Mesenchymal stem cell (in vitro differentiated cells and primary cell): ENCODE data around the gene C4orf50.

Source experiments
- DNase-seq: peaks from one replicate; pipeline ENCODE4 v3.0.0-alpha.2; 2013
- H2AFZ ChIP-seq: one replicate; pipeline ENCODE4 v1.6.1; 2013; ENCODE audit warnings: low read depth, mild to moderate bottlenecking, control low read depth, inconsistent platforms, low read length, moderate library complexity
- H2AK5ac ChIP-seq: 2 replicates; pipeline ENCODE4 v1.6.1; 2013; ENCODE audit warnings: low read length, moderate library complexity, mild to moderate bottlenecking, inconsistent platforms; ENCODE audit not compliant: severe bottlenecking
- H2BK120ac ChIP-seq: one replicate; pipeline ENCODE4 v1.6.1; 2013; ENCODE audit warnings: low read depth, mild to moderate bottlenecking, inconsistent platforms, low read length, moderate library complexity
- H2BK12ac ChIP-seq, 2 experiments: one replicate each; pipeline ENCODE4 v1.6.1; 2013; ENCODE audit warnings: inconsistent platforms in 2 of 2, low read length in 2 of 2, mild to moderate bottlenecking in 2 of 2, moderate library complexity in 2 of 2, control low read depth in 1 of 2
- H2BK15ac ChIP-seq: one replicate; pipeline ENCODE4 v1.6.1; 2013; ENCODE audit warnings: mild to moderate bottlenecking, low read depth, inconsistent platforms; ENCODE audit not compliant: poor library complexity, severe bottlenecking
- H2BK5ac ChIP-seq: 2 replicates; pipeline ENCODE4 v1.6.1; 2013; ENCODE audit warnings: low read depth, mild to moderate bottlenecking, low read length, control low read depth, inconsistent platforms; ENCODE audit not compliant: poor library complexity, severe bottlenecking
- H3K14ac ChIP-seq, 2 experiments: one replicate each; pipeline ENCODE4 v1.6.1; 2013; ENCODE audit warnings: inconsistent platforms in 2 of 2, low read length in 2 of 2, control low read depth in 1 of 2, mild to moderate bottlenecking in 1 of 2, moderate library complexity in 1 of 2
- H3K18ac ChIP-seq, 2 experiments: one replicate each; pipeline ENCODE4 v1.6.1; 2013; ENCODE audit warnings: inconsistent platforms in 2 of 2, low read length in 2 of 2, control low read depth in 1 of 2, low read depth in 1 of 2, mild to moderate bottlenecking in 1 of 2
- H3K23ac ChIP-seq, 2 experiments: one replicate each; pipeline ENCODE4 v1.6.1; 2013; ENCODE audit warnings: inconsistent platforms in 2 of 2, low read length in 2 of 2, mild to moderate bottlenecking in 2 of 2, moderate library complexity in 2 of 2, control low read depth in 1 of 2
- H3K27ac ChIP-seq: 2 replicates; pipeline ENCODE4 v1.5.1; 2013; ENCODE audit warnings: mild to moderate bottlenecking, moderate library complexity, low read length, control low read depth, inconsistent platforms; ENCODE audit not compliant: poor library complexity, severe bottlenecking
- H3K27me3 ChIP-seq, 2 experiments: 2 replicates each; pipeline versions ENCODE4 v1.6.1 to v1.7.0; 2013; ENCODE audit warnings: low read length in 2 of 2, mild to moderate bottlenecking in 2 of 2, moderate library complexity in 2 of 2, control low read depth in 1 of 2, inconsistent platforms in 1 of 2; ENCODE audit not compliant: control insufficient read depth in 1 of 2, insufficient read depth in 1 of 2
- H3K36me3 ChIP-seq, 2 experiments: 2 replicates each; pipeline versions ENCODE4 v1.6.1 to v1.7.0; 2013; ENCODE audit warnings: low read length in 2 of 2, control low read depth in 1 of 2, inconsistent platforms in 1 of 2, low read depth in 1 of 2, mild to moderate bottlenecking in 1 of 2; ENCODE audit not compliant: insufficient read depth in 2 of 2, control insufficient read depth in 1 of 2
- H3K4ac ChIP-seq, 2 experiments: one replicate each; pipeline ENCODE4 v1.6.1; 2013; ENCODE audit warnings: inconsistent platforms in 2 of 2, low read length in 2 of 2, mild to moderate bottlenecking in 2 of 2, moderate library complexity in 2 of 2, control low read depth in 1 of 2, low read depth in 1 of 2
- H3K4me1 ChIP-seq: 2 replicates; pipeline ENCODE4 v1.6.1; 2013; ENCODE audit warnings: low read depth, low read length, control low read depth; ENCODE audit not compliant: control insufficient read depth, insufficient read depth
- H3K4me2 ChIP-seq: 2 replicates; pipeline ENCODE4 v1.6.1; 2013; ENCODE audit warnings: low read length, mild to moderate bottlenecking, inconsistent platforms; ENCODE audit not compliant: poor library complexity, severe bottlenecking
- H3K4me3 ChIP-seq, 2 experiments: 2 replicates each; pipeline versions ENCODE4 v1.5.1 to v1.7.0; 2013; ENCODE audit warnings: low read length in 2 of 2, mild to moderate bottlenecking in 2 of 2, control low read depth in 1 of 2, low read depth in 1 of 2; ENCODE audit not compliant: insufficient read depth in 1 of 2
- H3K79me1 ChIP-seq: replicated peaks from 2 replicates; pipeline ENCODE4 v1.6.1; 2013; ENCODE audit warnings: mild to moderate bottlenecking, control low read depth, low read length, inconsistent platforms; ENCODE audit not compliant: poor library complexity, severe bottlenecking
- H3K9ac ChIP-seq: 2 replicates; pipeline ENCODE4 v1.7.0; 2013; ENCODE audit warnings: mild to moderate bottlenecking, low read length, moderate library complexity
- H3K9me3 ChIP-seq: 2 replicates; pipeline ENCODE4 v1.7.0; 2013; ENCODE audit warnings: mild to moderate bottlenecking, low read length; ENCODE audit not compliant: control insufficient read depth
- H4K8ac ChIP-seq: one replicate; pipeline ENCODE4 v1.6.1; 2013; ENCODE audit warnings: inconsistent platforms, mild to moderate bottlenecking, low read length, moderate library complexity
- H4K91ac ChIP-seq: one replicate; pipeline ENCODE4 v1.6.1; 2013; ENCODE audit warnings: mild to moderate bottlenecking, low read length, inconsistent platforms
- WGBS: methylation state at CpG from one replicate; pipeline ENCODE4 v1.1.7; 2013; ENCODE audit warnings: mixed read lengths; 5-methylcytosine and 5-hydroxymethylcytosine counted together

Gene C4orf50

DNA sequence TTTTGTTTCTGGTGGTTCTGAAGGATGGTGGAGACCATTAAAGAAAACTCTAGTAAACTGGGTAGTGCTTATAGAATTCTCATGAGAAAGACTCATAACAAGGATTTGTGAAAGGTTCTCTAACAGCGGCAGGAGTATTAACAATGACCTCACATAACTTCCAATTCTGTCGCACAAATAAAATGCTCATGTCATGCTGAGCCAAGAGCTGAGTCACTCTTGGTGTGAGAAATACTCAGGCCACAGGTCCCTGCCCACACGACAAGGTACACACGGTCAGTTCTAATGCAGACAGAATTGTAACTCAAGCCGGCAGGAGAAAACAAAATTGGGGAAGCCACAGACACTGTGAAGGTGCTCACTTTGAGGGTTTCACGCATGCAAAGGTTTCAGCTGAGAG lies 34.4 kb upstream of the C4orf50 start:
- Histone ChIP-seq H3K4me2 (no peak overlapping the region), H2BK15ac (no peak overlapping the region), H3K36me3 (no peaks in the 10 kb centered on the region), H3K27ac (no peak overlapping the region), H2AFZ (no peak overlapping the region), H3K27me3 (peaks cover 0 to 3% of the 10 kb centered on the region in 2 experiments), H4K8ac (no peak overlapping the region), H3K18ac (no peak overlapping the region), H2BK12ac (no peak overlapping the region), H3K4me1 (no peaks in the 10 kb centered on the region), H2BK120ac (no peak overlapping the region), H3K23ac (no peak overlapping the region), H3K4me3 (no peak overlapping the region), H4K91ac (no peak overlapping the region), H3K9ac (no peak overlapping the region), H3K14ac (no peak overlapping the region), H3K4ac (no peak overlapping the region), H3K79me1 (no peaks in the 10 kb centered on the region), H2AK5ac (no peak overlapping the region), H3K9me3 (peaks cover 7% of the 10 kb centered on the region), H2BK5ac (no peak overlapping the region)
- 72% methylated on average over 6 of the region's 6 CpGs for WGBS
- no peak for DNase-seq

GRCh38 chr4:6050551-6050950 lies 32.3 kb upstream of the C4orf50 start:
- H4K8ac ChIP-seq = no peak overlapping the region
- no peaks in the 10 kb centered on the region for H3K4me1 ChIP-seq
- DNase-seq = no peak
- H2BK12ac ChIP-seq = no peak overlapping the region
- H3K36me3 ChIP-seq = no peaks in the 10 kb centered on the region
- H3K9me3 ChIP-seq = peaks cover 2% of the 10 kb centered on the region
- no peak overlapping the region for H2BK120ac ChIP-seq
- H3K23ac ChIP-seq = no peak overlapping the region
- 76% methylated on average over 17 of the region's 17 CpGs for WGBS
- H3K9ac ChIP-seq = no peak overlapping the region
- no peak overlapping the region for H4K91ac ChIP-seq
- no peak overlapping the region for H2AFZ ChIP-seq
- H3K4me3 ChIP-seq = no peak overlapping the region
- H2BK15ac ChIP-seq = no peak overlapping the region
- no peak overlapping the region for H3K4me2 ChIP-seq
- H3K18ac ChIP-seq = no peak overlapping the region
- H3K14ac ChIP-seq = no peak overlapping the region
- no peak overlapping the region for H3K4ac ChIP-seq
- no peak overlapping the region for H3K27ac ChIP-seq
- no peak overlapping the region for H2BK5ac ChIP-seq
- no peaks in the 10 kb centered on the region for H3K79me1 ChIP-seq
- H2AK5ac ChIP-seq = no peak overlapping the region
- peaks cover 0 to 3% of the 10 kb centered on the region in 2 experiments for H3K27me3 ChIP-seq

- no peak for DNase-seq
- no peak overlapping the region for H3K4me2 ChIP-seq
- no peak overlapping the region for H2BK12ac ChIP-seq
- H3K9ac ChIP-seq = no peak overlapping the region
- no peak overlapping the region for H2BK5ac ChIP-seq
- WGBS = 87% methylated on average over 8 of the region's 8 CpGs
- H3K4me3 ChIP-seq = no peak overlapping the region
- H2BK120ac ChIP-seq = no peak overlapping the region
- no peaks in the 10 kb centered on the region for H3K79me1 ChIP-seq
- H3K9me3 ChIP-seq = peaks cover 2% of the 10 kb centered on the region
- H3K18ac ChIP-seq = no peak overlapping the region
- H4K91ac ChIP-seq = no peak overlapping the region
- peaks cover 0 to 6% of the 10 kb centered on the region in 2 experiments for H3K27me3 ChIP-seq
- no peak overlapping the region for H2AFZ ChIP-seq
- H3K23ac ChIP-seq = no peak overlapping the region
- H3K27ac ChIP-seq = no peak overlapping the region
- no peak overlapping the region for H3K4ac ChIP-seq
- H3K4me1 ChIP-seq = no peaks in the 10 kb centered on the region
- H4K8ac ChIP-seq = no peak overlapping the region
- no peak overlapping the region for H2AK5ac ChIP-seq
- no peaks in the 10 kb centered on the region for H3K36me3 ChIP-seq
- no peak overlapping the region for H3K14ac ChIP-seq
- no peak overlapping the region for H2BK15ac ChIP-seq
Observed at GRCh38 chr4:6049985-6050384, 31.8 kb upstream of the C4orf50 start.

DNA sequence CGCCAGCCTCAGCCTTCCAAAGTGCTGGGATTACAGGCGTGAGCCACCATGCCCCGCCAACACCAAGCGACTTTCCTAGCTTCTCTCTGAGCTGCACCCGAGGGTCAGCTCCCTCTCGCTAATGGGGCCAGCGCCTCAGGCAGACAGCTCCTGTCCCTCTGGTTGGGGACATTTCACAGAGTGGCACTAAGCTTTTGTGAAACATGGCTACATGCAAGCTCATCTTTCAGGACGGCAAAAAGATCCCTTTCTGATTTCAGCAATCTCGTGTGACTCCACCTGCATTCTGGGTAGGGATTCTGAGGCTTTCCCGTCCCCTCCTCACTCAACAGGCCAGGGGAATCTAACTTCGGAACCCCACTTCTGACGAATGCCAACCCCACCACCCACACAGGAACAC lies 31.0 kb upstream of the C4orf50 start:
- Histone ChIP-seq H3K4me3 (no peak overlapping the region), H4K8ac (no peak overlapping the region)
- WGBS = 87% methylated on average over 12 of the region's 12 CpGs

More for the DNA sequence above, 31.0 kb upstream of the C4orf50 start:
- Histone ChIP-seq H3K79me1 (no peaks in the 10 kb centered on the region), H3K23ac (no peak overlapping the region), H3K9me3 (peaks cover 2% of the 10 kb centered on the region), H3K27ac (no peak overlapping the region), H3K4me2 (no peak overlapping the region), H3K4ac (no peak overlapping the region), H3K18ac (no peak overlapping the region), H3K4me1 (no peaks in the 10 kb centered on the region), H4K91ac (no peak overlapping the region), H2BK12ac (no peak overlapping the region), H3K27me3 (peaks cover 0 to 8% of the 10 kb centered on the region in 2 experiments), H2BK15ac (no peak overlapping the region), H2AFZ (no peak overlapping the region), H3K14ac (no peak overlapping the region), H2BK120ac (no peak overlapping the region), H3K36me3 (no peaks in the 10 kb centered on the region), H2BK5ac (no peak overlapping the region), H3K9ac (no peak overlapping the region), H2AK5ac (no peak overlapping the region)
- no peak for DNase-seq
